Fibroblast of villous mesenchyme (primary cell): ENCODE results near the gene ADGRD1. TPM values are rescaled to one million over a fixed set of nuclear protein-coding genes. Genes with fewer than 3 reads are reported as not detected.

Experiments used
- DNase-seq: peaks from one replicate; pipeline ENCODE4 v3.0.0-alpha.2; 2010; ENCODE audit warnings: low read depth
- H3K4me3 ChIP-seq: 2 replicates; pipeline ENCODE4 v1.5.1; 2011; ENCODE audit warnings: low read depth, mild to moderate bottlenecking, low read length
- CTCF ChIP-seq: IDR thresholded peaks from 2 replicates; pipeline ENCODE4 v1.5.1; 2012; ENCODE audit warnings: low read depth, mild to moderate bottlenecking, low read length; ENCODE audit not compliant: insufficient read depth
- total RNA-seq: library from RNA; depleted of rRNA; stranded (reverse); fragments of >200 nt; gene quantifications from 2 replicates; pipeline ENCODE4 v1.2.3, GENCODE V29; 2012

Gene ADGRD1
- total RNA-seq, 1 donor = under 0.01 TPM

GRCh38 chr12:131053567-131053966 lies 99.9 kb downstream of the ADGRD1 start:
- no peak for DNase-seq
- no peak for TF ChIP-seq CTCF
- no peak overlapping the region for H3K4me3 ChIP-seq

- DNase-seq = no peak
- H3K4me3 ChIP-seq = no peak overlapping the region
- no peak for TF ChIP-seq CTCF
Observed at GRCh38 chr12:131054345-131055092, 100.8 kb downstream of the ADGRD1 start.

GRCh38 chr12:131055093-131055465 lies 101.4 kb downstream of the ADGRD1 start:
- H3K4me3 ChIP-seq = no peak overlapping the region
- no peak for DNase-seq
- no peak for TF ChIP-seq CTCF

GRCh38 chr12:131055596-131056233 lies 102.0 kb downstream of the ADGRD1 start:
- no peak overlapping the region for H3K4me3 ChIP-seq
- no peak for TF ChIP-seq CTCF
- no peak for DNase-seq

GRCh38 chr12:131056626-131057025 lies 102.9 kb downstream of the ADGRD1 start:
- H3K4me3 ChIP-seq = no peak overlapping the region
- no peak for DNase-seq
- no peak for TF ChIP-seq CTCF

- no peak for TF ChIP-seq CTCF
- H3K4me3 ChIP-seq = no peak overlapping the region
- no peak for DNase-seq
Observed at GRCh38 chr12:131057211-131057721, 103.6 kb downstream of the ADGRD1 start.
